CD4-positive, alpha-beta T cell treated with Interleukin-10 for 1 hour (primary cell): ENCODE measurements around the gene GET4.
"Not testable (repeated sequence)": the region's sequence is repeated elsewhere in the genome, so short reads cannot be mapped to it uniquely, and the experiment has no call there.

ENCODE experiments used
- DNase-seq: peaks from one replicate; pipeline ENCODE4 v3.0.0-alpha.2; 2020

The GET4 gene

GRCh38 chr7:931871-932650 is 55.7 kb downstream of the GET4 start:
- DNase-seq: no peak

GRCh38 chr7:932651-932975 is 56.3 kb downstream of the GET4 start:
- no peak for DNase-seq

DNA sequence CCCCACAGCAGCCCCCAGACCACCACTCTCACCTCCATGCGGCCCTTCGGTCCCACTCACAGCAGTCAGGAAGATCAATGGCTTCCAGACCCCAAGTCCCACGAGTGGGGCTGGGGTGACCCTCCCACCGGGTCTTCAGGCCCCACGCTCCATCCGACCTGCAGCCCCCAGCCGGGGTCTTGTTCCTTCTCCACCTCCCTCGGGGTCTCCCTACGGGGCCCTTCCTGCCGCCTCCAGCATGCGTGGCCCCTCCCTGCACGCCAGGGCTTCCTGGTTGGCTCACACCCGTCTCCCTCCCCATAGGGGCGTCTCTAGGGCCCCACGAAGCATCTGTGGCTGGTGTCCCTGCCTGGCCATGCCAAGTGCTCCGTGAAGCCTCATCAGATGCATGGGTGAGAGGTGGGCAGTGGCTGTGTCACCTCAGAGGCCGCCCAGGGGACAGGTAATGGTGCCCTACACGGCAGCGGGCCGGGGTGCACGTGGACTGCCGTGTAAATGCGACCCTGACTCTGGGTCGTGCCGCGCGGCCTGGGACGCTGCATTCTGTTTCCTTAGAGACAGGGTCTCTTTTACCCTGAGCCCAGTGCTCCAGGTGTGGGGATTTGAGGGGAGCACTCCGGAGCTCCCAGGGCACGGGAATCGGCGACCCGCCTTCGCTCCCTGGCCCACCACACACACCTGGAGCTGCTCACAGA is 58.3 kb downstream of the GET4 start:
- DNase-seq: no peak

- DNase-seq: no peak
Observed at GRCh38 chr7:935164-935873, 59.0 kb downstream of the GET4 start.

DNA sequence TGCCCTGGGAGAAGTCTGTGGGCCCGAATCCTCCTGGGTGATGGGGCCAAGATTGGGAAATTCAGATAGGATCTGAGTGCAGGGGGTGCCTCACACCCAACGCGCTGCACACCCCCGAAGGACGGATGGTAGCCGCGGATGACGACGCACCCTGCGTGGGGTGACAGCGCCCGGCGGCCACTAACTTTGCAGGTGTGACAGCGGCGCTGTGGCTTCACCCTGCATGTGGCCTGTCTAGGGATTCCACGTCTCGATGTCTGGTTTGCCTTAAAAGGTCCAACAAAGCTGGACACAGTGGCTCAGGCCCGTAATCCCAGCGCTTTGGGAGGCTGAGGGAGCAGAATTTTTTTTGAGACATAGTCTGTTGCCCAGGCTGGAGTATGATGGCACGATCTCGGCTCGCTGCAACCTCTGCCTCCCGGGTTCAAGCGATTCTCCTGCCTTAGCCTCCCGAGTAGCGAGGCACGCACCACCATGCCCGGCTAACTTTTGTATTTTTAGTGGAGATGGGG is 59.6 kb downstream of the GET4 start:
- no peak for DNase-seq

DNA sequence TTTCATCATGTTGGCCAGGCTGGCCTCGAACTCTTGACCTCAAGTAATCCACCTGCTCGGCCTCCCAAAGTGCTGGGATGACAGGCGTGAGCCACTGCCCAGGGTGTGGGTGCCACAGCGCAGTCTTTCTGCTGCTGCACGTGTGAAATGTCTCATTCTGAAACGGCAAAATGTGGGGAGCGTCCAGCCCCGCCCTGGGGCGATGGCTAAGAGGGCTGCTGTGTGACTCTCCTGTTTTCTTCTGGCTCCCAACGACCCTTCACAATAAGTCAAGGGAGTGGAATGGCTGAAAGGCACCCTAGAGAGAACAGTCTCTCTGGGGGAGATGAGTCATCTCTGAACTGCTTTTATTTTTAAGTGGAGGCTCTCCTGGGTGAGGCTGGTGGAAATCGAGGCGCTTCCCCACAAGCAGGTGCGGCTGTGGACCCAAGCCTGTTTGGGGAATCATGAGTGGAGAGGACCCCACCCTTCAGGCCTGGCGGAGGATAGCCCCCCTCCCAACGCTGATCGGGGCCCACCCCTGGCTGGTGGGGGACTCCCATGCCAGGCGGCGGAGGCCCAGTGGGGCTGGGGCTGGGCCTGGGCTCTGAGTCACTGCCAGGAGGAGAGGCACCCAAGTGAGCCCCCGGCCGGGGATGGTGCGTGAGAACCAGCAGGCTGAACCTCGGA is 60.2 kb downstream of the GET4 start:
- no peak for DNase-seq

- DNase-seq: no peak
Observed at GRCh38 chr7:937856-938484, 61.6 kb downstream of the GET4 start.

DNA sequence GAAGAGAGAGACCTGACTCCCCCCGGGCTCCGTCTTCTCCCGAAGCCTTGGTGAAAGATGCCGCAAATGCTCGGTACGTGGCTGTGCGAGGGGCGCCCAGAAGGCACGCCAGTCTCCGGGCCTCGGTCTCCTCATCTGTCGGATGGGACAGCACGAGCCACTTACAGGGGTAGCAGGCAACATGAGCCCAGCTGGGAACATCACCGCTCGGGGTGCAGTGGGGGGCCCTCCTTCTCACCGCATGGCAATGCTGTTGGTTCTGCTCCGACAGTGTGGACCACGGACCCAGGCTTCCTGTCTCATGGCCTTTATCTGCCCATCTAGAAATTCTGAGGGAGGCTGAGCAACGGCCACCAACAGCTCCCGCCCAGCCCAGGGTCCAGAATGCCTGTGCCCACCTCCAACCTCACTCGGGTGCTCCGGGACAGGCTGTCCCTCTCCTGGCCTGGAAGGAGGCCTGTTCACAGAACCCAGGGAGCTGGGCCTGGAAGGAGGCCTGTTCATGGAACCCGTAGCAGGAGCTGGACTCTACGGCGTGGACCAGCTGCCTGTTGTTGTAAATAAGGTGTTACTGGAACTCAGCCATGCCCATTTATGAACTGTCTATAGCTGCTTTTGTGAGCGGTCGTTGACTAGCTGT is 62.3 kb downstream of the GET4 start:
- DNase-seq: no peak

DNA sequence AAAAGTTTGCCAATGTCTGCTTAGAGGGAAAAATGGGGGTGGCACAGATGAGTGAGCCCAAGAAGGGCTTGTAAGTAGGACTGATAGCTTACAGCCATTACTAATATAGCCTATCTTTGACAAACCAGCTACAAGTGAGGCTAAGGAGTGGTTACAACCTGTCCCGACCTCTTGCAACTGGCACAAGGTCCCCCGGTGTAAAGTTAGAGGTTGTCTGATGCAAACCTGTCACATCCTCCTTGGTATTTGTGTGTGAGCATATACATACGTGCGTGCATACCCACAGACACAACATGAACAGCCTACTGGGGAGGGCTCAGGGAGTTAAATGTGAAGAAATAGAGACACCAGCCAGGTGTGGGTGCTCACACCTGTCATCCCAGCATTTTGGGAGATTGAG is 63.5 kb downstream of the GET4 start:
- no peak for DNase-seq

GRCh38 chr7:940599-941408 is 64.5 kb downstream of the GET4 start:
- no peak for DNase-seq

DNA sequence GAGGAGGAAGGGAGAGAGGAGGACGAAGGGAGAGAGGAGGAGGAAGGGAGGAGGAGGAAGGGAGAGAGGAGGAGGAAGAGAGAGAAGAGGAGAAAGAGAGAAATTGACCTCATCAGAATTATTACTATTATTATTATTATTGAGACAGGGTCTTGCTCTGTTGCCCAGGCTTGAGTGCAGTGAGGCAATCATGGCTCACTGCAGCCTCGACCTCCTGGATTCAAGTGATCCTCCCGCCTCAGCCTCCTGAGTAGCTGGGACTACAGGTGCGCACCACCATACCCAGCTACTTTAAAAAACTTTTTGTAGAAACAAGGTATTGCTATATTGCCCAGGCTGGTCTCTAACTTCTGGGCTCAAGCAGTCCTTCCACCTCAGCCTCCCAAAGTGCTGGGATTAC is 67.4 kb downstream of the GET4 start:
- DNase-seq: not testable (repeated sequence)

DNA sequence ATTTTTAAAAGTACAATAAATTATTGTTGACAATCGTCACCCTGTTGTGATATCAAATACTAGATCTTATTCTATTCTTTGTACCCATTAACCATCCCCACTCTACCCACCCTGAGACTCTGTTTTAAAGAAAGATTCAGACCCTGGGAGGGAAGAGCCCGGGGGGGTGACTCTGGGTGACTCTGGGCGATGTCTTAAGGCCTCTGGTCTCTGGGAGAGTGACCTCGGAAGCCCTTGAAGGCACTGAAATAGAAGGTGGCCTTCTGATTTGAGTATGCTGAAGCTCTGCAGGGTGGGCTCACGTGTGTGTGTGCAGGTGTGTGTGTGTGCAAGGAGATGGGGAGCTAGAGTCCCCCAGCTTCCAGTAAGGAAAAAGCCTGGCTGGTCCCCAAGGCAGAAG is 68.4 kb downstream of the GET4 start:
- DNase-seq: no peak

- no peak for DNase-seq
Observed at GRCh38 chr7:945147-945555, 68.8 kb downstream of the GET4 start.

- no peak for DNase-seq
Observed at GRCh38 chr7:945556-946255, 69.4 kb downstream of the GET4 start.
